ENCODE measurements around the gene PLCL1.

PLCL1 gene

DNA sequence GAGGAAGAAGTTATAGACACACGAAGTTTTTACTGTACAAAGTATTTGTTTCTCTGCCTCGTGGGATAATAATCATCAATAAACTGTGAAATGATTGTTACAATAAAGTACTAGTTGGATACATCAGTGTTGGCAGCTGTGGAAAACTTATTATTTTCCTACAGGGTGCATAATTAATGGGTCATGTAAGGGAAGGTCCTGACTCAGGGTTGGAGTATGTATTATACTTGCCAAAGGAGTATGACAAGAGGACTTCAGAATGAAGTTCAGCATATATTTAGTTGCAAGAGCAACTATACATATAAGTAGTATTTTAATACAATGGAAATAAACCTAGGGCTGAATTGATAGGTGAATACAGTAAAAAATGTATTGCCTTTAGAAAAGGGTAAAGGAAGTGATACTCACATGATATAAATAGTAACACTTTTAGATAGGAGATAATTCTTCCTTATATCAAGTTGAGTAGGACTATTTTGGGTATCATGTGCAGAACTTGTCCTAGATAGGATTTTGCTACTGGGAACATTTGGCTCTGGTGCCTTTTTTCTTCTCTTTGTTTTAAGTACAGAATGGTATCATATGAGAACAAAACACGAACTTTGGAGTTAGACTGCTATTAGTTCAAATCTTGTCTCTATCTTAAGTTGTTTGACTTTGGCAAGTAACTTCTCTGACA lies 79.1 kb downstream of the PLCL1 start:
- no peaks in the 10 kb centered on the region for H3K4me1 ChIP-seq (ENCODE audit: control insufficient read depth in 1 of 2, insufficient read depth in 2 of 2, low read length in 2 of 2)

DNA sequence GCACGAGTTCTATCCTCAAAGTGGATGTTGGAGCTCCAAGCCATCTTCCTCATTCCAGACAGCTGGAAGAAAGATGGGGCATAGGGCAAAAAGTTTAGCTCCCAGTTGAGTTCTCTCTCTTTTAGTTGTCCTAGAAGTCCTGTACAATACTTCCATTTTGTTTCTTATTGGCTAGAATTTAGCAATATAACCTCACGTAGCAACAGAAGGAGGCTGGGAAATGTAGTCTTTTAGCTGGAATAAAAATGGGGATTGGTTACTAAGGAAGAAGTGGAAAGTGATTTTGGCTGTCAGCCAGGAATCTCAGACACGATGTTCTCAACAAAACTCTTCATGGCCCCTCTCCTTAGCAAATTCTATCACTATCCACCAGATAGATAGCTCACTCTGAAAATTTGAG lies 79.9 kb downstream of the PLCL1 start:
- Histone ChIP-seq H3K27me3 (ENCODE audit: control insufficient read depth in 1 of 2, insufficient read depth in 2 of 2, low read length in 2 of 2) (no peaks in the 10 kb centered on the region), H3K4me3 (ENCODE audit: low read depth in 1 of 2, low read length in 2 of 2) (no peak overlapping the region), H3K4me1 (ENCODE audit: control insufficient read depth in 1 of 2, insufficient read depth in 2 of 2, low read length in 2 of 2) (no peaks in the 10 kb centered on the region), H3K9ac (ENCODE audit: low read depth in 1 of 2, low read length in 2 of 2) (no peak overlapping the region), H3K36me3 (ENCODE audit: control insufficient read depth in 1 of 2, insufficient read depth in 2 of 2, low read length in 2 of 2) (no peaks in the 10 kb centered on the region), H3K9me3 (ENCODE audit: control insufficient read depth in 1 of 2, low read length in 2 of 2) (no peaks in the 10 kb centered on the region), H3K27ac (ENCODE audit: low read depth, low read length) (no peak overlapping the region)

More for the DNA sequence above, 79.1 kb downstream of the PLCL1 start:
- H3K4me3 ChIP-seq (ENCODE audit: low read depth in 1 of 2, low read length in 2 of 2): no peak overlapping the region
- H3K9me3 ChIP-seq (ENCODE audit: control insufficient read depth in 1 of 2, low read length in 2 of 2): no peaks in the 10 kb centered on the region
- no peak overlapping the region for H3K9ac ChIP-seq (ENCODE audit: low read depth in 1 of 2, low read length in 2 of 2)
- H3K36me3 ChIP-seq (ENCODE audit: control insufficient read depth in 1 of 2, insufficient read depth in 2 of 2, low read length in 2 of 2): no peaks in the 10 kb centered on the region
- no peaks in the 10 kb centered on the region for H3K27me3 ChIP-seq (ENCODE audit: control insufficient read depth in 1 of 2, insufficient read depth in 2 of 2, low read length in 2 of 2)
- H3K27ac ChIP-seq (ENCODE audit: low read depth, low read length): no peak overlapping the region

DNA sequence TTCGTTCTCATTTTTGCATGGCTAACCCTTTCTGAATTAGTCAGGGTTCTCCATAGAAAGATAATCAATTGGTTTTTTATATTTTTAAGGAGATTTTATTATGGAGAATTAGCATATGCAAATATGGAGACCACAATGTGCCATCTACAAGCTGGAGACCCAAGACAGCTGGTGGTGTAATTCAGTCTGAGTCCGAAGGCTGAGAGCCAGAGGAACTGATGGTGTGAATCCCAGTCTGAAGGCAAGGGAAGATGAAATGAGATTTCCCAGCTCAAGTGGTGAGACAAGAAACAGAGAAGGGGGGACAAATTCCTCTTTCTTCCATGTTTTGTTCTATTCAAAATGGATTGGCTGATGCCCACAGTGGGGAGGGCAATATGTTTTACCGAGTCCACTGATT lies 80.7 kb downstream of the PLCL1 start:
- Histone ChIP-seq H3K4me1 (ENCODE audit: control insufficient read depth in 1 of 2, insufficient read depth in 2 of 2, low read length in 2 of 2) (no peaks in the 10 kb centered on the region), H3K36me3 (ENCODE audit: control insufficient read depth in 1 of 2, insufficient read depth in 2 of 2, low read length in 2 of 2) (no peaks in the 10 kb centered on the region), H3K27ac (ENCODE audit: low read depth, low read length) (no peak overlapping the region), H3K9me3 (ENCODE audit: control insufficient read depth in 1 of 2, low read length in 2 of 2) (no peaks in the 10 kb centered on the region), H3K9ac (ENCODE audit: low read depth in 1 of 2, low read length in 2 of 2) (no peak overlapping the region), H3K4me3 (ENCODE audit: low read depth in 1 of 2, low read length in 2 of 2) (no peak overlapping the region), H3K27me3 (ENCODE audit: control insufficient read depth in 1 of 2, insufficient read depth in 2 of 2, low read length in 2 of 2) (no peaks in the 10 kb centered on the region)

DNA sequence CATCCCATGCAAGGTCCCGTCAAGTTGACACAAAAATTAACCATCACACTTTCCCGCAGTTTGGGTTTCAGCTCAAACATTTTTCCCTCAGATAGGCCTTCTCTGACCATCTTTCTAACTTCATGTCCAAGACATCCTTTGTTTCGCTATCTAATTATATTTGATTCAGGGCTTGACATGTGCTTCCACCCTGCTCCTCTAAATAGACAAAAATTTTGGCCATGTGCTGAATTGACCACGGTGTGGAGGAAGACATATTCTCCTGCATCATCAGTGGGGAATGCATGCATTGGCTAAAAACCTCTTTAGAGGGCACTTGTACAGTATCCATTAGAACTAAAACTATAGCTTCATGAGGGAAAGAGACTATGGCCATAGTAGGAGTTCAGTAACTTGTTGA lies 81.2 kb downstream of the PLCL1 start:
- Histone ChIP-seq H3K9me3 (ENCODE audit: control insufficient read depth in 1 of 2, low read length in 2 of 2) (no peaks in the 10 kb centered on the region), H3K9ac (ENCODE audit: low read depth in 1 of 2, low read length in 2 of 2) (no peak overlapping the region), H3K36me3 (ENCODE audit: control insufficient read depth in 1 of 2, insufficient read depth in 2 of 2, low read length in 2 of 2) (no peaks in the 10 kb centered on the region), H3K27me3 (ENCODE audit: control insufficient read depth in 1 of 2, insufficient read depth in 2 of 2, low read length in 2 of 2) (no peaks in the 10 kb centered on the region), H3K4me3 (ENCODE audit: low read depth in 1 of 2, low read length in 2 of 2) (no peak overlapping the region), H3K4me1 (ENCODE audit: control insufficient read depth in 1 of 2, insufficient read depth in 2 of 2, low read length in 2 of 2) (no peaks in the 10 kb centered on the region), H3K27ac (ENCODE audit: low read depth, low read length) (no peak overlapping the region)

DNA sequence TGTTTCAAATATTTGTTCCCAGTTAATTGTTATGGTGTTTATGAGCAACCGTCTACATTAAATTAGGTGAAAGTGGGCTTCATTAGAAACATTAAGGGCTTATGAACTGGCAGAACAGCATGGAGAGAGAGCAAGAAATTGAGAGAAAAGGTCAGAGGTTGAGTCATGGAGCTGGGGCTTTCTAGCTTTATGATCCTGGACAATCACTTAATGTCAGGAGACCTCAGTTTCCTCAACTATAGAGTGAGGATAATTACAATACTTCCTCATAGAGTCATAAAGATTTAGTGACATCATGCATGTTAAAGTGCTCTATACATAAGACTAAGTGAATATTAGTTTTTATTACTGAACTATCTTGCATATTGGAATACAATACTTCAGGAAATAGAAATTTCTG lies 83.9 kb downstream of the PLCL1 start:
- H3K4me1 ChIP-seq (ENCODE audit: control insufficient read depth in 1 of 2, insufficient read depth in 2 of 2, low read length in 2 of 2): no peaks in the 10 kb centered on the region
- H3K27me3 ChIP-seq (ENCODE audit: control insufficient read depth in 1 of 2, insufficient read depth in 2 of 2, low read length in 2 of 2): no peaks in the 10 kb centered on the region
- H3K9me3 ChIP-seq (ENCODE audit: control insufficient read depth in 1 of 2, low read length in 2 of 2): no peaks in the 10 kb centered on the region
- H3K36me3 ChIP-seq (ENCODE audit: control insufficient read depth in 1 of 2, insufficient read depth in 2 of 2, low read length in 2 of 2): no peaks in the 10 kb centered on the region
- no peak overlapping the region for H3K9ac ChIP-seq (ENCODE audit: low read depth in 1 of 2, low read length in 2 of 2)
- H3K4me3 ChIP-seq (ENCODE audit: low read depth in 1 of 2, low read length in 2 of 2): no peak overlapping the region
- no peak overlapping the region for H3K27ac ChIP-seq (ENCODE audit: low read depth, low read length)

DNA sequence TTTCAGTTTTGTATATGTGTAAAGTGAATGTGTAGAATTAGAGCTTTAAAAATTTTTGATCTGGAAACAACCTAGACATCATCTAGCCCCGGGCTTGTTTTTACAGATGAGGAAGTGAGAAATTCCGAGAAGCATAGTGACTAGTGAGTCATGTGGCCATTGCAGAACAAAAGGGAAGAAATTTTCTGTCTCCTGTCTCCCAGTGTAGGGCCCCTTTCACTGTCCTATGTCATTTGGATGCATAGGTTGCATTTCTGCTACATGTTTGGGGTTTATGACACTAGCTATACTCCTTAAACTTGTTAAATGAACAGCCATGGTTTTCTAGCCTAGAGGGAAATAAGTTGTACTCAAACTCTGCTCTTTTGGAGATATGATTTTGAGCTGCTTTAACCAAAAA lies 84.6 kb downstream of the PLCL1 start:
- Histone ChIP-seq H3K4me3 (ENCODE audit: low read depth in 1 of 2, low read length in 2 of 2) (no peak overlapping the region), H3K4me1 (ENCODE audit: control insufficient read depth in 1 of 2, insufficient read depth in 2 of 2, low read length in 2 of 2) (no peaks in the 10 kb centered on the region), H3K9ac (ENCODE audit: low read depth in 1 of 2, low read length in 2 of 2) (no peak overlapping the region), H3K9me3 (ENCODE audit: control insufficient read depth in 1 of 2, low read length in 2 of 2) (no peaks in the 10 kb centered on the region), H3K36me3 (ENCODE audit: control insufficient read depth in 1 of 2, insufficient read depth in 2 of 2, low read length in 2 of 2) (no peaks in the 10 kb centered on the region), H3K27ac (ENCODE audit: low read depth, low read length) (no peak overlapping the region), H3K27me3 (ENCODE audit: control insufficient read depth in 1 of 2, insufficient read depth in 2 of 2, low read length in 2 of 2) (no peaks in the 10 kb centered on the region)

DNA sequence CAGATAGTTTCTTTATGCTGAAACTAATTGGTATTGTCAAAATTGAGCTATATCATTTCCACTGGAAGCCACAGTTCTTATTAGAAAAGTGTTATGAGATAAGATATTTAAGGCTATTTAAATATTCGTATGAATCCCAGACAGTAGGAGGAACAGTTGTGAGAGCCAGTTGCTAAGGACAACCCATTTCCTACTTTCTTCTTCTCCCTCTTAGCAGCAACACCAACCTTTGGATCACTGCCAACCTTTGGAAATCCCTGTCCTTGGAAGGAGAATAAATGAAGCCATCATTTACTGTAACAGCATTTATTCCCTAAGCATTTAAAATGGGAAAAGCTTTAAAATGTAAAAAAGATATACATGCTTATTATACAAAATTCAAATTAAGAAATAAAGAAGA lies 85.8 kb downstream of the PLCL1 start:
- Histone ChIP-seq H3K4me1 (ENCODE audit: control insufficient read depth in 1 of 2, insufficient read depth in 2 of 2, low read length in 2 of 2) (no peaks in the 10 kb centered on the region), H3K27ac (ENCODE audit: low read depth, low read length) (no peak overlapping the region), H3K9ac (ENCODE audit: low read depth in 1 of 2, low read length in 2 of 2) (no peak overlapping the region)

DNA sequence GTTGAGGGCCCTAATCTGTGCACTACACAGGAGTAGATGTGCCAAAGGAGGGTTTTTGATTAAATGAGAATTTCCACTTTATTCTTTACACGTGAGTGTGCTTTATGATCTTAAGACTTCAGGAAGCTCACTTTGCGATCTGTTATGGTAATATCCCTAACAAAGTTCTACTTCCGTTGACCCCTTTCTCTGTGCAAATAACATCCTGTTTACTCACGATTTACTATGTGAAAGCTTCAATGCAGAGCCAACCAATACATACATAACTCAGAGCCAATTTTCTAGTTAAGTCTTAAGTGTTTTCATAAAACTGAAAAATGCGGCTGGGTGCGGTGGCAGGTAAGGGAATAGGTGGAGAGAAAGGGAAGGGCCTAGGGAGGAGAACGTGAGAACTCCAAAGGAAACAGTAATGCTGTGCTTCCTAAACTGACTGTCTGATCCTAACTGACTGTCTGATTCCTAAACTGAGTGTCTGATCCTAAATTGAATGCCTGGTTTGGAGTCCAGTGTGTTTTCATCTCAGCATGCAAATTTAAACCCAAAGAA lies 87.6 kb downstream of the PLCL1 start:
- Histone ChIP-seq H3K9ac (ENCODE audit: low read depth in 1 of 2, low read length in 2 of 2) (no peak overlapping the region), H3K27ac (ENCODE audit: low read depth, low read length) (no peak overlapping the region), H3K4me1 (ENCODE audit: control insufficient read depth in 1 of 2, insufficient read depth in 2 of 2, low read length in 2 of 2) (no peaks in the 10 kb centered on the region), H3K4me3 (ENCODE audit: low read depth in 1 of 2, low read length in 2 of 2) (no peak overlapping the region), H3K9me3 (ENCODE audit: control insufficient read depth in 1 of 2, low read length in 2 of 2) (no peaks in the 10 kb centered on the region), H3K27me3 (ENCODE audit: control insufficient read depth in 1 of 2, insufficient read depth in 2 of 2, low read length in 2 of 2) (no peaks in the 10 kb centered on the region), H3K36me3 (ENCODE audit: control insufficient read depth in 1 of 2, insufficient read depth in 2 of 2, low read length in 2 of 2) (no peaks in the 10 kb centered on the region)

More for the DNA sequence above, 85.8 kb downstream of the PLCL1 start:
- Histone ChIP-seq H3K27me3 (ENCODE audit: control insufficient read depth in 1 of 2, insufficient read depth in 2 of 2, low read length in 2 of 2) (no peaks in the 10 kb centered on the region), H3K9me3 (ENCODE audit: control insufficient read depth in 1 of 2, low read length in 2 of 2) (no peaks in the 10 kb centered on the region), H3K36me3 (ENCODE audit: control insufficient read depth in 1 of 2, insufficient read depth in 2 of 2, low read length in 2 of 2) (no peaks in the 10 kb centered on the region), H3K4me3 (ENCODE audit: low read depth in 1 of 2, low read length in 2 of 2) (no peak overlapping the region)

DNA sequence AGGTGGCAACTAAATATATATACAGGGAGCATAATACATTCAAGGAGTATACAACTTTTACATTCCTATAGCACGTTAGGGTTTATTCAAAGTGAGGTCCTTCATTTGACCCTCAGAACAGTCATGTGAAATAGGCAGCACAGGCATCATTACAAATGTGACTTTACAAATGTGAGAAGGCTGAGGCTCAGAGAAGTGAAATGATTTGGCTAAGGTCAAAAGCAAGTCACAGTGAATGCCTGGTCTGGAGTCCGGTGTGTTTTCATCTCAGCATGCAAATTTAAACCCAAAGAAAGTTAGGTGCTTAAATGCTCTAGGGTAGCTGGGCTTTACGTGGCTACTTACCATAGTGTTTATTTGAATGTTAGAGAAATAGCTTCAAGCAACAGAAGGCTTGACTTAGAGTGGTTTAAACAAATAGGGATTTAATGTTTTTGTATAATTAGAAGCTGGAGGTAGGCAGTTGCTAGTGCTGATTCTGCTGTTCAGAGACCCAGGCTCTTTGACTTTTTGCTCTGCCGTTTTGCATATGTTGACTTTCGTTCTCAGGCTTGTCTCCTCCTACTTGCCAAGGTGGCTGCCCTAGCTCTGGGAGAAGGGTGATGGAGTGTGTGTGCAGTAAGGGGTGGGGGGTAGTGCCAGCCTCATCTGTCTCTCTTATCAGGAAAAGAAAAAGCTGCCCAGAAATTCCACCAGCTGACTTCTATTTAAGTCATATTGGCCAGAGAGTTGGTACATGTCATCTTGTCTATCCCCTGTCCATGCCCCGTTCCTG lies 89.2 kb downstream of the PLCL1 start:
- H3K27ac ChIP-seq (ENCODE audit: low read depth, low read length): no peak overlapping the region
- no peaks in the 10 kb centered on the region for H3K9me3 ChIP-seq (ENCODE audit: control insufficient read depth in 1 of 2, low read length in 2 of 2)
- no peak overlapping the region for H3K4me3 ChIP-seq (ENCODE audit: low read depth in 1 of 2, low read length in 2 of 2)
- no peaks in the 10 kb centered on the region for H3K27me3 ChIP-seq (ENCODE audit: control insufficient read depth in 1 of 2, insufficient read depth in 2 of 2, low read length in 2 of 2)
- no peak overlapping the region for H3K9ac ChIP-seq (ENCODE audit: low read depth in 1 of 2, low read length in 2 of 2)
- H3K36me3 ChIP-seq (ENCODE audit: control insufficient read depth in 1 of 2, insufficient read depth in 2 of 2, low read length in 2 of 2): no peaks in the 10 kb centered on the region
- no peaks in the 10 kb centered on the region for H3K4me1 ChIP-seq (ENCODE audit: control insufficient read depth in 1 of 2, insufficient read depth in 2 of 2, low read length in 2 of 2)

DNA sequence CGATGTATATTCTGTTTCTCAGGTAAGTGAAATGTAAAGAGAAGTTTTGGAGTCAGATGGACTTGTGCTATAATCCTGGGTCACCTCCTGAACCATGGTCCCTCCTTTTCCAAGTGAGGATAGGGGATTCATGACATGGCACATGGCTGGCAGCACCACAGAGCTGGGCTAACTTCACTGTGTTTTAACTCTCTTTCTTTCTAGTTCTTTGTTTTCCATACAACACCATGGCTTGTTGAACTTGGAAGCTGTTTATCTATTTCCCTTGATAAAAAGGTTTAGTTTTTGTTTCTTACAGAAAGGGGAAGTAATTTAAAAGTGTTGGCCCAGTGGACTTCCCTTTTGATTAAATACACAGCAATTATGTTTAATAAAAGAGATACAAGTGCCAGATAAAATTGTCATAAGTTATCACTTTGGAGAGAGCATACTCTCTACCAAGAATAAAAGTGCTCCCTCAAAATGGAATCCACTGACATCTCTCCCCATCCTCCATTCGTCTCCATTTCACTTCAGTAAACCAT lies 90.4 kb downstream of the PLCL1 start:
- Histone ChIP-seq H3K4me1 (ENCODE audit: control insufficient read depth in 1 of 2, insufficient read depth in 2 of 2, low read length in 2 of 2) (no peaks in the 10 kb centered on the region), H3K9ac (ENCODE audit: low read depth in 1 of 2, low read length in 2 of 2) (no peak overlapping the region), H3K4me3 (ENCODE audit: low read depth in 1 of 2, low read length in 2 of 2) (no peak overlapping the region), H3K27me3 (ENCODE audit: control insufficient read depth in 1 of 2, insufficient read depth in 2 of 2, low read length in 2 of 2) (no peaks in the 10 kb centered on the region), H3K9me3 (ENCODE audit: control insufficient read depth in 1 of 2, low read length in 2 of 2) (no peaks in the 10 kb centered on the region), H3K36me3 (ENCODE audit: control insufficient read depth in 1 of 2, insufficient read depth in 2 of 2, low read length in 2 of 2) (no peaks in the 10 kb centered on the region), H3K27ac (ENCODE audit: low read depth, low read length) (no peak overlapping the region)
